ENCODE measurements around the gene WDR91.

DNA sequence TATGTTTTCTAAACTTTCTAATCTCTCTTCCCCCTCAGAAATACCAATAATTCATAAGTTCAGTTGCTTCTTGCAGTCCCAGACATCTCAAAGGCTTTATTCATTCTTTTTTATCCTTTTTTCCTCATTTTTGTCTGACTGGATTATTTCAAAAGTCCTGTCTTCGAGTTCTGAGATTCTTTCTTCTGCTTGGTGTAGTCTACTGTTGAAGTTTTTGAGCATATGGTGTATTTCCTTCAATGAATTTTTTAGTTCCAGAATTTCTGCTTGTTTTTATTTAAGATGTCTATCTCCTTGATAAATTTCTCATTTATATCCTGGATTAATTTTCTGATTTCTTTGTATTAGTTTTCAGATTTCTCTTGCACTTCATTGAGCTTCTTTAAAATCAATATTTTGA, 55.0 kb downstream of the WDR91 start:
- TF ChIP-seq EP300 (IDR thresholded peaks at IDR 0.05; ENCODE audit: borderline replicate concordance) (no peak), FOXM1 (IDR thresholded peaks at IDR 0.05; ENCODE audit: borderline replicate concordance, low read depth) (no peak), TEAD4 (IDR thresholded peaks at IDR 0.05) (no peak), RAD21 (IDR thresholded peaks at IDR 0.05; ENCODE audit: low read depth) (no peak), CEBPB (IDR thresholded peaks at IDR 0.05) (no peak), NFIC (IDR thresholded peaks at IDR 0.05) (no peak)
- TF ChIP-seq, protein P1, sequence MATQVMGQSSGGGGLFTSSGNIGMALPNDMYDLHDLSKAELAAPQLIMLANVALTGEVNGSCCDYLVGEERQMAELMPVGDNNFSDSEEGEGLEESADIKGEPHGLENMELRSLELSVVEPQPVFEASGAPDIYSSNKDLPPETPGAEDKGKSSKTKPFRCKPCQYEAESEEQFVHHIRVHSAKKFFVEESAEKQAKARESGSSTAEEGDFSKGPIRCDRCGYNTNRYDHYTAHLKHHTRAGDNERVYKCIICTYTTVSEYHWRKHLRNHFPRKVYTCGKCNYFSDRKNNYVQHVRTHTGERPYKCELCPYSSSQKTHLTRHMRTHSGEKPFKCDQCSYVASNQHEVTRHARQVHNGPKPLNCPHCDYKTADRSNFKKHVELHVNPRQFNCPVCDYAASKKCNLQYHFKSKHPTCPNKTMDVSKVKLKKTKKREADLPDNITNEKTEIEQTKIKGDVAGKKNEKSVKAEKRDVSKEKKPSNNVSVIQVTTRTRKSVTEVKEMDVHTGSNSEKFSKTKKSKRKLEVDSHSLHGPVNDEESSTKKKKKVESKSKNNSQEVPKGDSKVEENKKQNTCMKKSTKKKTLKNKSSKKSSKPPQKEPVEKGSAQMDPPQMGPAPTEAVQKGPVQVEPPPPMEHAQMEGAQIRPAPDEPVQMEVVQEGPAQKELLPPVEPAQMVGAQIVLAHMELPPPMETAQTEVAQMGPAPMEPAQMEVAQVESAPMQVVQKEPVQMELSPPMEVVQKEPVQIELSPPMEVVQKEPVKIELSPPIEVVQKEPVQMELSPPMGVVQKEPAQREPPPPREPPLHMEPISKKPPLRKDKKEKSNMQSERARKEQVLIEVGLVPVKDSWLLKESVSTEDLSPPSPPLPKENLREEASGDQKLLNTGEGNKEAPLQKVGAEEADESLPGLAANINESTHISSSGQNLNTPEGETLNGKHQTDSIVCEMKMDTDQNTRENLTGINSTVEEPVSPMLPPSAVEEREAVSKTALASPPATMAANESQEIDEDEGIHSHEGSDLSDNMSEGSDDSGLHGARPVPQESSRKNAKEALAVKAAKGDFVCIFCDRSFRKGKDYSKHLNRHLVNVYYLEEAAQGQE (IDR thresholded peaks at IDR 0.05; ENCODE audit: low read depth), result no peak
- TF ChIP-seq, protein P2, sequence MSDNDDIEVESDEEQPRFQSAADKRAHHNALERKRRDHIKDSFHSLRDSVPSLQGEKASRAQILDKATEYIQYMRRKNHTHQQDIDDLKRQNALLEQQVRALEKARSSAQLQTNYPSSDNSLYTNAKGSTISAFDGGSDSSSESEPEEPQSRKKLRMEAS (IDR thresholded peaks at IDR 0.05), result no peak
